MM.1S (cell line): ENCODE results near the gene PIK3R5.

Experiments used
- DNase-seq: peaks from one replicate; pipeline ENCODE4 v3.0.0-alpha.2; 2015
- H2AFZ ChIP-seq: fragments of 300-600 bp; sonication (generic); 2 replicates; pipeline ENCODE4 v1.6.0; 2016; ENCODE audit warnings: antibody characterized with exemption, low read length
- H3F3A ChIP-seq: fragments of 300-600 bp; sonication (generic); 2 replicates; pipeline ENCODE4 v1.6.1; 2016; ENCODE audit warnings: mild to moderate bottlenecking, antibody characterized with exemption, low read length, moderate library complexity, mixed read lengths; ENCODE audit not compliant: insufficient read depth
- H3K27ac ChIP-seq: fragments of 300-600 bp; sonication (generic); 2 replicates; pipeline ENCODE4 v1.5.1; 2016; ENCODE audit warnings: mild to moderate bottlenecking, low read length
- H3K27me3 ChIP-seq: fragments of 300-600 bp; sonication (generic); replicated peaks from 2 replicates; pipeline ENCODE4 v1.6.0; 2016; ENCODE audit warnings: low read length; ENCODE audit not compliant: insufficient read depth
- H3K36me3 ChIP-seq: fragments of 300-600 bp; sonication (generic); replicated peaks from 2 replicates; pipeline ENCODE4 v1.6.1; 2016; ENCODE audit warnings: mild to moderate bottlenecking, low read length, mixed read lengths; ENCODE audit not compliant: insufficient read depth
- H3K4me1 ChIP-seq: fragments of 300-600 bp; sonication (generic); 2 replicates; pipeline ENCODE4 v1.6.1; 2016; ENCODE audit warnings: low read length, mixed read lengths
- H3K4me2 ChIP-seq: fragments of 300-600 bp; sonication (generic); 2 replicates; pipeline ENCODE4 v1.6.0; 2016; ENCODE audit warnings: low read depth, low read length
- H3K4me3 ChIP-seq: fragments of 300-600 bp; sonication (generic); 2 replicates; pipeline ENCODE4 v1.5.1; 2016; ENCODE audit warnings: low read length, mixed read lengths
- H3K79me2 ChIP-seq: fragments of 300-600 bp; sonication (generic); 2 replicates; pipeline ENCODE4 v1.6.1; 2016; ENCODE audit warnings: mixed run types, low read length, mixed read lengths
- H3K9ac ChIP-seq: fragments of 300-600 bp; sonication (generic); 2 replicates; pipeline ENCODE4 v1.6.1; 2016; ENCODE audit warnings: low read length, mixed read lengths
- H3K9me2 ChIP-seq: fragments of 300-600 bp; sonication (generic); replicated peaks from 2 replicates; pipeline ENCODE4 v1.6.1; 2016; ENCODE audit warnings: mild to moderate bottlenecking, low read length, mixed read lengths; ENCODE audit not compliant: insufficient read depth
- H3K9me3 ChIP-seq: fragments of 300-600 bp; sonication (generic); replicated peaks from 2 replicates; pipeline ENCODE4 v1.6.1; 2016; ENCODE audit warnings: mild to moderate bottlenecking, low read length, mixed read lengths; ENCODE audit not compliant: insufficient read depth
- H4K20me1 ChIP-seq: fragments of 300-600 bp; sonication (generic); 2 replicates; pipeline ENCODE4 v1.6.1; 2016; ENCODE audit warnings: mild to moderate bottlenecking, low read length, moderate library complexity, mixed read lengths; ENCODE audit not compliant: insufficient read depth
- EZH2 ChIP-seq: fragments of 300-600 bp; sonication (generic); optimal IDR thresholded peaks from 2 replicates; pipeline ENCODE3; 2017; ENCODE audit warnings: low read depth, mild to moderate bottlenecking, antibody characterized with exemption, low read length, mixed read lengths
- EZH2phosphoT487 ChIP-seq: fragments of 300-600 bp; sonication (generic); IDR thresholded peaks from 2 replicates; pipeline ENCODE4 v1.6.1; 2018; ENCODE audit warnings: antibody characterized with exemption, low read length
- TF ChIP-seq, protein P1 (sequence below): fragments of 300-600 bp; sonication (generic); IDR thresholded peaks from 2 replicates; pipeline ENCODE4 v1.5.1; 2016; ENCODE audit warnings: antibody characterized with exemption, low read length, mixed read lengths

Gene PIK3R5

DNA sequence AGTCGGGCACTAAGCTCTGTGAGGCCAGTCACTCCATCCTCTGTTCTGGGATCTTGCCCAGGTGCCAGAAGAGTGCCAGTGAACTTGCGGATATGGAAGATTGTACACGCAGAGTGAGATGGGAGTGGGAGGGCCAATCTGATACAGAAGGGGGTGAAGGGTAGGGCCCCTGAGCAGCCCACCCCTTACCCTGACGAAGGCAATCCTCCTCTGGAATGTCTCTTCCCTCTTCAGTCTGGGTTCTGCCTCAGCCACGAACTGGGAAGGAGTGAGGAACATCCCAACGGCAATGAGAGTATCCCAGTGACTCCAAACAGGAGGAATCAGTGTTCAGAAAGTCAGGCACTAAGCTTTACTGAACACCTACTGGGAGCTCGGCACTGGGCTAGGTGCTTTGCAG lies 86.1 kb downstream of the PIK3R5 start:
- H3K9me2 ChIP-seq, result no peaks in the 10 kb centered on the region
- no peaks in the 10 kb centered on the region for H3K36me3 ChIP-seq
- H3K27me3 ChIP-seq, result peaks cover 21% of the 10 kb centered on the region
- no peaks in the 10 kb centered on the region for H3K9me3 ChIP-seq
- no peak overlapping the region for H3K9ac ChIP-seq
- H3K27ac ChIP-seq, result no peak overlapping the region
- no peaks in the 10 kb centered on the region for H3K4me1 ChIP-seq
- no peaks in the 10 kb centered on the region for H3K79me2 ChIP-seq
- no peaks in the 10 kb centered on the region for H3F3A ChIP-seq
- DNase-seq, result no peak
- TF ChIP-seq EZH2phosphoT487 (no peak), EZH2 (no peak)
- TF ChIP-seq, protein P1, sequence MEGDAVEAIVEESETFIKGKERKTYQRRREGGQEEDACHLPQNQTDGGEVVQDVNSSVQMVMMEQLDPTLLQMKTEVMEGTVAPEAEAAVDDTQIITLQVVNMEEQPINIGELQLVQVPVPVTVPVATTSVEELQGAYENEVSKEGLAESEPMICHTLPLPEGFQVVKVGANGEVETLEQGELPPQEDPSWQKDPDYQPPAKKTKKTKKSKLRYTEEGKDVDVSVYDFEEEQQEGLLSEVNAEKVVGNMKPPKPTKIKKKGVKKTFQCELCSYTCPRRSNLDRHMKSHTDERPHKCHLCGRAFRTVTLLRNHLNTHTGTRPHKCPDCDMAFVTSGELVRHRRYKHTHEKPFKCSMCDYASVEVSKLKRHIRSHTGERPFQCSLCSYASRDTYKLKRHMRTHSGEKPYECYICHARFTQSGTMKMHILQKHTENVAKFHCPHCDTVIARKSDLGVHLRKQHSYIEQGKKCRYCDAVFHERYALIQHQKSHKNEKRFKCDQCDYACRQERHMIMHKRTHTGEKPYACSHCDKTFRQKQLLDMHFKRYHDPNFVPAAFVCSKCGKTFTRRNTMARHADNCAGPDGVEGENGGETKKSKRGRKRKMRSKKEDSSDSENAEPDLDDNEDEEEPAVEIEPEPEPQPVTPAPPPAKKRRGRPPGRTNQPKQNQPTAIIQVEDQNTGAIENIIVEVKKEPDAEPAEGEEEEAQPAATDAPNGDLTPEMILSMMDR, result no peak
- no peaks in the 10 kb centered on the region for H4K20me1 ChIP-seq
- H3K4me3 ChIP-seq, result no peak overlapping the region
- H2AFZ ChIP-seq, result no peak overlapping the region
- H3K4me2 ChIP-seq, result no peak overlapping the region

DNA sequence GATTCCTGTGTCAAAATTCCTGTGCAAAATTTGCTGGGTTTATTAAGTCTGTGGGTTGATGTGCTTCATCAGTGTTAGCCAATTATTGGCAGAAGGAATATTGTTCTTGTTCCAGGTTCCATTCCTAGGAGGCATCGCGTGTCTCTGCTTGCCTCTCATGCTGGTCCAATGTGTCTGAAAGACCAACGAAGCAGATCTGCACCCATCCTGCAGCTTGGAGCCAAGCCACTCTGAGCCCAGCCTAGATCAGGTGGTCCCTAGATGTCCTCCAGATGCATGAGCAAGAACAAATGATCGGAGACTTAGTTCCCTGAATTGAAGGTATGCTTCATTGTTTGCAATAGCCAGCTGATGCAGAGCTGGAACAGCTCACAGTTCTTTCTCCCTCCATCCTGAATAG lies 87.5 kb downstream of the PIK3R5 start:
- no peak for TF ChIP-seq EZH2
- no peaks in the 10 kb centered on the region for H3K4me1 ChIP-seq
- no peak overlapping the region for H3K4me2 ChIP-seq
- no peak overlapping the region for H3K4me3 ChIP-seq
- no peaks in the 10 kb centered on the region for H3F3A ChIP-seq
- H2AFZ ChIP-seq, result no peak overlapping the region
- no peaks in the 10 kb centered on the region for H3K79me2 ChIP-seq
- no peaks in the 10 kb centered on the region for H3K36me3 ChIP-seq
- DNase-seq, result no peak
- H3K9me3 ChIP-seq, result no peaks in the 10 kb centered on the region
- no peaks in the 10 kb centered on the region for H4K20me1 ChIP-seq
- H3K27ac ChIP-seq, result no peak overlapping the region
- no peak overlapping the region for H3K9ac ChIP-seq
- H3K9me2 ChIP-seq, result no peaks in the 10 kb centered on the region
- H3K27me3 ChIP-seq, result peaks cover 21% of the 10 kb centered on the region

DNA sequence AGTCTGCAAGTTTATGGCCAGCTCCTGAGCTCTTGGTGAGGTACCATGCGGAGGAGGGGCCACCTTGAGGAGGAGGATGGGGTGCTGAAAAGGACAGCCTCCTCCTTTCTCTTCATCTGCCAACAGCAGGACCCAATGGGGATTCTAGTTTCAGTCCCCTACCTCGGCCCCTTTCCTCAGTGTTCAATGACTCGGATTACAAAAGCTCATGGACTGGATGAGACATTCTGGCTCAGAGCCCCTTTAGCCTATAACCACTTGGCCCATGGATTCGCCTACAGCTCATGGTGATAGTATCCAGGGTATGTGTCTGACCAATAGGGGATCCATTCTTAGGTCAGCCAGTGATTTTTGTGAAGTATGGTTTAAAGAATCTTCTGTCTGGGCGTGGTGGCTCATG lies 89.5 kb downstream of the PIK3R5 start:
- Histone ChIP-seq H3K9me3 (no peaks in the 10 kb centered on the region), H2AFZ (no peak overlapping the region), H3K79me2 (no peaks in the 10 kb centered on the region), H3K9me2 (no peaks in the 10 kb centered on the region), H3K4me3 (no peak overlapping the region), H3K4me2 (no peak overlapping the region), H3K9ac (no peak overlapping the region), H3K4me1 (no peaks in the 10 kb centered on the region), H3K27ac (no peak overlapping the region), H3F3A (no peaks in the 10 kb centered on the region), H3K27me3 (peaks cover 15% of the 10 kb centered on the region), H3K36me3 (no peaks in the 10 kb centered on the region), H4K20me1 (no peaks in the 10 kb centered on the region)
- TF ChIP-seq EZH2 (no peak), EZH2phosphoT487 (no peak)
- TF ChIP-seq, protein P1, result no peak
- DNase-seq, result no peak

DNA sequence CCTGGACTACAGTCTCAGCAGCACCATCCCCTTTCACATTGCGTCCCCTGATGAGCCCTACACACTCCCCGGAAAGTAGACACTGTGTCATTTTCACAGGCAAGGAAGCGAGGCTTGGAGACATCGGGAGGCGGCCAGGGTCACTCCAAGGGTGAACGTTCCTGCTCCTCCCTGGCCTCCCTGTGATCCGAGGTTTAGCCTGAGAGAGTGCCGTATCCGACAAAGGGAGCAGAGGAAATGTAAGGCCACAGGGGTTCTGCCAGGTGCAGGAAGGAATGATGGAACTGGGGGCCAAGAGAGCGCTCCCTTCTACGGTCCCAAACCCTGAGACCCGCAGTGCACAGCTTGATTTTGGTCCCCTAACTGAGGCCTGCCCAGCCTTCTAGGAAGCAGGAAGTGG lies 90.1 kb downstream of the PIK3R5 start:
- no peaks in the 10 kb centered on the region for H3K79me2 ChIP-seq
- no peaks in the 10 kb centered on the region for H3K9me3 ChIP-seq
- no peaks in the 10 kb centered on the region for H4K20me1 ChIP-seq
- no peaks in the 10 kb centered on the region for H3K9me2 ChIP-seq
- no peak overlapping the region for H3K9ac ChIP-seq
- no peaks in the 10 kb centered on the region for H3K36me3 ChIP-seq
- no peak overlapping the region for H3K4me3 ChIP-seq
- no peaks in the 10 kb centered on the region for H3F3A ChIP-seq
- H3K4me1 ChIP-seq, result no peaks in the 10 kb centered on the region
- H3K4me2 ChIP-seq, result no peak overlapping the region
- peaks cover 19% of the 10 kb centered on the region for H3K27me3 ChIP-seq
- DNase-seq, result no peak
- TF ChIP-seq, protein P1, result no peak
- H3K27ac ChIP-seq, result no peak overlapping the region
- H2AFZ ChIP-seq, result no peak overlapping the region
